GM21576 (cell line): ENCODE data around the gene CYB561D1.
"Not testable (repeated sequence)": the region's sequence is repeated elsewhere in the genome, so short reads cannot be mapped to it uniquely, and the experiment has no call there.

Experiments
- ATAC-seq: cut with Tn5 transposase; IDR thresholded peaks from one replicate; pipeline ENCODE4 v1.9.1; 2021; ENCODE audit warnings: mild to moderate bottlenecking, moderate library complexity; ENCODE audit not compliant: unreplicated experiment

The CYB561D1 gene, protein sequence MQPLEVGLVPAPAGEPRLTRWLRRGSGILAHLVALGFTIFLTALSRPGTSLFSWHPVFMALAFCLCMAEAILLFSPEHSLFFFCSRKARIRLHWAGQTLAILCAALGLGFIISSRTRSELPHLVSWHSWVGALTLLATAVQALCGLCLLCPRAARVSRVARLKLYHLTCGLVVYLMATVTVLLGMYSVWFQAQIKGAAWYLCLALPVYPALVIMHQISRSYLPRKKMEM

DNA sequence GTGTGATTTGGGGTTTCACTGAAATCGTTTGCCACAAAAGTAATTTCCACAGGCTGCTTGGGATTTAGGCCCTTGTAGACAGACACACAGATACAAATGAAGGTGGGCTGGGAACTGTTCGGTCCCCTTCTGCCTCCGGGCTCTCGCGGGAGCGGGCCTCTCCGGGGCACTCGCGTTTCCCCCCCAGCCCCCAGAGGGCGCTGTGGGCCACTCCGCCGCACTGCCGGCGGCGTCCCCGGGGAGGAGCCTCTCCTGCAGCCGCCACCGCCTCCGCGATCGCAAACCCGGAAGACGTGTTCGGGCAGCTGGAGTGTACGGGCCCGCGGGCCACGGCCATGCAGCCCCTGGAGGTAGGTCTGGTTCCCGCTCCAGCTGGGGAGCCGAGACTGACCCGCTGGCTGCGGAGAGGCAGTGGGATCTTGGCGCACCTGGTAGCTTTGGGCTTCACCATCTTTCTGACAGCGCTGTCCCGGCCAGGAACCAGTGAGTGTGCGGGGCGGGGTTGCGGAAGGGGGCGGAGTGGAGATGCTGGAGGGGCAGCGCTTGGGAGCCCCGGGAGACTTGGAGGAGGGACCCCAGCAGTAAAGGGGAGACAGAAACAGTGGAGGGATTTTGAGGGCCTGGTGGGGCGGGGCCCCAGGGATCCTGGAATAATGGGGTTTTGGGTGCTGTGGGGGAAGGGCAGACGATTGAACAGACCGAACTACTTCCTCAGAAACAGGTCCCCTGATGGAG, at the start of gene CYB561D1:
Gene CYB561D1 (plus strand): TSS at position 290 of the 735 bp plus-strand sequence. CDS start 46 bp downstream, at position 336.
- peak; percentile 86 for ATAC-seq

DNA sequence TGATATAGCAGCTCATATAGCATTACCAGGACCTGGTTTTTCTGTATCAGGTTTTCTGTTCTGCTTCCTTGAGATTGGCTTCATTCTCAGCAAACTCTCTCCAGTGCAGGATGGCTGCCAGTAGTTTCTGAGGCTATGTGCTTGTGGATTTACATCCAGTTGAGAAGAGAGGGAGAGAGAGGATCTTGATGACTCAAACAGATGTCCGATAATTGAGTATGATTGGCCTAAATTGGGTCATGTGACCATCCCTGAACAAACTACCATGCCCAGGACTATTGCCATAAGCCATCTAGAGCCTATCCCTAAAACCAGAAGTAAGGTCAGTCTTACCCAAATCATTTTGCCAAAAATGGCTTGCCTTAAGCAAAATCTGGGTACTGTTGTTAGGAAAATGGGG, 49.5 kb upstream of the CYB561D1 start:
- no peak for ATAC-seq

DNA sequence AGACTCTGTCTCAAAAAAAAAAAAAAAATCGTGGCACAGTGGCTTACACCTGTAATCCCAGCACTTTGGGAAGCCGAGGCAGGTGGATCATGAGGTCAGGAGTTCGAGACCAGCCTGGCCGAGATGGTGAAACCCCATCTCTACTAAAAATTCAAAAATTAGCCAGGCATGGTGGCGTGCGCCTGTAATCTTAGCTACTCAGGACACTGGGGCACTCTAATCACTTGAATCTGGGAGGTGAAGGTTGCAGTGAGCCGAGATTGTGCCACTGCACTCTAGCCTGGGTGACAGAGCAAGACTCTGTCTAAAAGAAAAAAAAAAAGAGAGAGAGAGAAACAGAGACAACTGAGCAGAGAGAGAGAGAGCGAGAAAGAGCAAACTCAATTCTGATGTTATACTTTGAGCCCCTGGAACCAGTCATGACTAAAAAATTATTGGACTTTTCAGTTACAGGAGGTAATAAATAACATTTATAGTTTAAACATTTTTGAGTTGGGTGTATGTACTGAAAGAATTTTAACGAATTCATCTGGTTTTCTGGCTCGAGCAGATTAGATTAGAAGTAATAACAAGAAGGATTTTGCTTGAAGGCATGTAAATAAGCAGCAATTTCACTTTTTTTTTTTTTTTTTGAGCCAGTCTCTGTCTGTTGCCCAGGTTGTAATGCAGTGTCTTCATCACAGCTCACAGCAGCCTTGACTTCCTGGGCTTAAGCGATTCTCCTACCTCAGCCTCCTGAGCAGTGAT, 47.8 kb upstream of the CYB561D1 start:
- not testable (repeated sequence) for ATAC-seq

DNA sequence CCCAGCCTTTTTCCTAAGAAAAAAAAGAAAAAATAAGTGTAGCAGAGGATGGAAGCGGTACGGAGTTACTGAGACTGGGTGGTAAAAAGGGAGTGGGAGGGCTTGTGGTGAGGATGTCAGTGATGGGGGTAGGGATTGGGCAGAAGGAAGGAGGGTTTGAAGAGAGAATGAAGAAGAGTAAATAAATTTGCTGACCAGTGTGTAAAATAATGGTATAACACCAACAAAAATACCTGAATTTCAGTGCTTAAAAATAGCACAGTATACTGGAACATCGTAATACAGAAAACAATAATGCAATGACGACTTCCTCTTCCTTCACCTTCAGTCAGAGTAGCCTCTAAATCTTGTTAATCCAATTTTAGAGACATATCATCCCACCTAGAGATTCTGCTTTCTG, 46.4 kb upstream of the CYB561D1 start:
- no peak for ATAC-seq

DNA sequence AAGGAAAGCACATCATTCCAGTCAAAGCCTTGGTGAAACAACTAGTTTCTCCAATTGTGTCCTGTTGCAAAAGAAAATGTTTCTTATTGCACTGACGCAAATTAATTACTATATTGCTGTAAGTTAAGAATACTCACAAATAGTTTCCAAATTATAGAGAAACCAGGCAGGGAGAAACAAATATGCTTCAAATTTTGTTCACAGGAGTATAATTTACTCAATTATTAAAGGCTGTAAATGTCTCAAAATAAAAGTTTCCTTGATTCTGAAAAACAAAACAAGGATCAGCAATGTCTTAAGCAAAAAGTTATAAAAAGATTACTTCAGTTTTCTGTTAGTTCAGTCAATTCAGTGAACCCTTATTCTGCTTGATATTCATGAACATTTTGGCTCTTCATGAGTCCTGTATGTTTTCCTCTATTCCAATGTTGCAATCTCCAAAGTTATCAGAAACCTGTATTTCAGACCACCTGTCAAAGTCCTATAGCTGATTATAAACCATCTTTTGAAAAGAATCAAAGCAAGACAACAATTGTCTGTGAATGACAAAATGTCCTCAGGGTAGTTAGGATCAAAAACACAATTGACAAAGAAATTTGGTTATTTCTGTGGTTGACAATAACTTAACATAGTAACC, 39.3 kb upstream of the CYB561D1 start:
- no peak for ATAC-seq

DNA sequence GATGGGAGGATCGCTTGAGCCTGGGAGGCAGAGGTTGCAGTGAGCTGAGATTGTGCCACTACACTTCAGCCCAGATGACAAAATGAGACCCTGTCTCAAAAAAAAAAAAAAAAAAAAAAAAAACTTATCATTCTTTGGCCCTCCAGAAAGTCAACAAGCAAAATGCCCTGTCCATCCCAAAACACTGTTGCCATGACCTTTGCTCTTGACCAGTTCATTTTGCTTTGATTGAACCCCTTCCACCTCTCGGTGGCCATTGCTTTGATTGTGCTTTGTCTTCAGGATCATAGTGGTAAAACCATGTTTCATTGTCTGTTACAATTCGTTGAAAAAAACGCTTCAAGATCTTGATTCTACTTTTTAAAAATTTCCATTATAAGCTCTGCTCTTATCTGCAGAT, 36.1 kb upstream of the CYB561D1 start:
- ATAC-seq, result no peak

DNA sequence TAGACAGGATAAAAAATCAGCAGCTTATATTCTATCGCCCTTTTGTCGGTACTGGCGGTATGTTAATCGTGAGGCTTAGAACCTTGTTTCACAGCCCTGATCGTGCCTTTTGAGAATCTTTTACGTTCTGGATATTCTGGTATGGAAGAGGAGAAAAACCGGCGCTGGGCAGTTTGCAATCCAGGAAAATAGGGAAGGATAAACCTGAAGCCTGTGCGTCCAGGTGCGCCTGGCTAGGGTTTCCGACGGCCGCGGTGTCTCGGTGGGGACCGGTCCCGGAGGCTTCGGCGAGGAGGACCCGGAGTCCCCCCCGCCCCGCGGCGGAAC, 27.8 kb upstream of the CYB561D1 start:
- no peak for ATAC-seq

DNA sequence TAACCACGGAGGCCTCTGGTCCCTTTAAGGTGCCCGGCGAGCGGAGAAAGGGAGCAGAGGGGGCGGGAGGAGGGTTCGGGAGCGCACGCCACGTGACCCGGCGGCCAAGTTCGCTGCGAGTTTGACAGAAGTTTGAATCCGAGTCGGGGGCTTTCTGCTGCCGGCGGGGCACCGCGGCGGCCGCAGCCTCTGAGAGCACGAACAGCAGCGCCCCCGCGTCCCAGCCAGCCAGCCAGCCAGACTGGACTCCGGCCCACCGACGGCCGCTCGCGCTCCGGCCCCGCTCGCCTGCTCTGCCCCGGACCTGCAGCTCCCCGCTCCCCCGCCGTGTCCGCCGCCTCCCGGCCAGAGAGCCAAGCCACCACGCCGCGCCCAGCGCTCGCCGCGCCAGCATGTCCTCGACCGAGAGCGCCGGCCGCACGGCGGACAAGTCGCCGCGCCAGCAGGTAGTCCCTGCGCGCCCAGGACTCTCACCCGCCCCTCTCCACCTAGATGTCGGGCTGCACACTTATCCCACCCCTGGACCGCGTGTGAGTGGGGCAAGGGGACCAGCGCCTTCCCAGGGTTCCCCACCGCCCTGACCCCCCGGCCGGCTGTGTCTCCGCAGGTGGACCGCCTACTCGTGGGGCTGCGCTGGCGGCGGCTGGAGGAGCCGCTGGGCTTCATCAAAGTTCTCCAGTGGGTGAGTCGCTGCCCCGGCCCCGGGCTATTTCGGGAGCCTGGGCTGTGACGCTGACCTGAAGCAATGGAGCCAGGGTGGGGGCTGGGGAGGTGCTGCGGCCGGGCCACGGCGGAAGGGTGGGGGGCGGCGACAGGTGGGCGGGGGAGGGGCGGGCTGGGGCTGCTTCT, 27.2 kb upstream of the CYB561D1 start, which contains the start of gene SYPL2:
Gene SYPL2 (plus strand): TSS at position 95 of the 849 bp plus-strand sequence. CDS start 298 bp downstream, at position 393.
- no peak for ATAC-seq

DNA sequence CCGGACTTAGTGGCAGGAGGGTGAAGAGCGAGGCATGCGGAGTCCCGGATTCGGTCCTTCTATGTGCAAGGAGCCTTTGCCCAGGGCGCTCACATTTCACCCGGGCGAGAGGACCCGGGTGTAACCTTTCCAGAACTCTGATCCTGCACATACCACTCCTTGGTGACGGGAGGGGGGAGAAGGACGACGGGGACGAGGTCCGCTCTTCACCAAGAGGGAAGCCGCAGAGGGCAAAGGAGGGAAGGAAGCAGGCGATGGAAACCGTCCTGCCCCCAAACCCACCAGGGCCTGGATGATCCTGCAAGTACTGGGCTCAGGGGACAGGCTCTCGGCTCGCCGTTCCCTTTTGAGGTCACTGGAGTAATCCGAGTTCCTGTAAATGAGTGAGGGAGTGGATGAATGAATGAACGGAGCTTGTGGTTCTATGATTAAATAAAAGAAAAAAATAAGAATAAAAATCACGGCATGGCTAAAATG, 26.6 kb upstream of the CYB561D1 start:
- ATAC-seq, result no peak

DNA sequence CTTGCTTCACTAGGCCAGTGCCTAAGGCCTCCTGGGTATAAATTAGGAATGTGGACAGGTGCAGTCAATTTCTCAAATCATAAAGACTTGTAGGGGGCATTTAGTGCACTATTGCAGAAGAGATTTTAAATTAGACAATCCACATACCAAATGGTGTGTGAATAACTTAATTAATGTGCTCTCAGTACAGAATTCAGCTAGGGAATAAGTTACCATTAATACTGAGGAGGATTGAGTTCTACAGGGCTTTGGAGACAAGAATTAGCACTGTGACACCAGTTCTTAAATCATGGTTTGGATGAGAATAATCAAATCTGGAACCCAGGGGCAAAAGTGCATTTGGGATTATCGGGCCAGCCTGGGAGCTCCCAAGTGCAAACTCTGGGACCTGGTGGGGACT, 25.8 kb upstream of the CYB561D1 start:
- ATAC-seq, result no peak

DNA sequence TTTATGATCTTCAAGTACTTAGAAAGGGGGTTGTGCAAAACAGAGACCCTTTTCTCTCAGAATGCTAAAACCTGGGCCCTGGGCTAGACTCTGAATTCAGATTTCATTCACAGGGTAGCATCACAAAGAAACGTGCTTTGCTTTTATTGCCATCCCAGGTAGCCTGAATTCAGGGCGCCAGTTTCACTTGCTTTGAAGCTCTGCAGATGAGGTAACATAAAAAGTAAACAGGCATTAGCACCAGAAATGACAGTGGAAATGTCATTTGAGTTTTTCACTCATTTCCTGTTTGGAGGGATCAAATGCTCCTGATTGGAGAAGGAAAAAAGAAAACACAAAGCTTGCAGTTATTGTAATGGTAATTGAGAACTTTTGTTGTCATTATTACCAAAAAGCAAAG, 25.0 kb upstream of the CYB561D1 start:
- ATAC-seq, result no peak

DNA sequence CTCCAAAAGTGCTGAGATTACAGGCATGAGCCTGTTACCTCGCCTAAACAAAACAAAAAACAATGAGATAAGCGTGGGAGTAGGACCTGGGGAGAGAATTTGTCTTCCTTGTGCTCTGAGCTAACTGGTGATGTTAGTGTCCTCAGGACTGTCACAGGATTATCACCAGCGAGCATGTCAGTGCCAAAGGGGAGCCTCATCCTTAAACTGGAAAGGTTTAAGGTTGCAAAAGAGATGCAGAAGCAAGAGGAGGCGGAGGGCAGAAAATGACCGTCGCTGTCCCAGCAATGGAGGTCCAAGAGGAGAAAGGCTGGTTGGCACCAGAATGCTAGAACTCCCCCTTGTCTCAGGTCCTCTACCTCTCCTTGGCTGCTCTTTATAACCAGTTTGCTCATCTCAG, 23.6 kb upstream of the CYB561D1 start:
- ATAC-seq, result no peak

DNA sequence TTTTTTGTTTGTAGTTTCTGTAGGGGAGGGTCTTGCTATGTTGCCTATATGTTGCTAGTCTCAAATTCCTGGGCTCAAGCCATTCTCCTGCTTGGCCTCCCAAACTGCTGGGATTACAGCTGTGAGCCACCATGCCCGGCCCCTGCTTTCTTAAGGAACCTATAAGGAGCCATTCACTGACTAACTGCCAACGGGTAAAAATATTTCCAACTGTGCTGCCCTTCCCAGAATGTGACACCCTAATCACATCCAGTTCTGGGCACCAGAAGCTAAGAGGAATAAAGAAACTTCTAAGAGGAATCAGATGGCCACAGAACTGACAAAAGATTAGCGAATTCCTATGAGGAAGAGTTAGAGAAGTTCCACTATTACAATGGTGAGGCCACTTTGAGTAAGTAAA, 21.1 kb upstream of the CYB561D1 start:
- no peak for ATAC-seq

DNA sequence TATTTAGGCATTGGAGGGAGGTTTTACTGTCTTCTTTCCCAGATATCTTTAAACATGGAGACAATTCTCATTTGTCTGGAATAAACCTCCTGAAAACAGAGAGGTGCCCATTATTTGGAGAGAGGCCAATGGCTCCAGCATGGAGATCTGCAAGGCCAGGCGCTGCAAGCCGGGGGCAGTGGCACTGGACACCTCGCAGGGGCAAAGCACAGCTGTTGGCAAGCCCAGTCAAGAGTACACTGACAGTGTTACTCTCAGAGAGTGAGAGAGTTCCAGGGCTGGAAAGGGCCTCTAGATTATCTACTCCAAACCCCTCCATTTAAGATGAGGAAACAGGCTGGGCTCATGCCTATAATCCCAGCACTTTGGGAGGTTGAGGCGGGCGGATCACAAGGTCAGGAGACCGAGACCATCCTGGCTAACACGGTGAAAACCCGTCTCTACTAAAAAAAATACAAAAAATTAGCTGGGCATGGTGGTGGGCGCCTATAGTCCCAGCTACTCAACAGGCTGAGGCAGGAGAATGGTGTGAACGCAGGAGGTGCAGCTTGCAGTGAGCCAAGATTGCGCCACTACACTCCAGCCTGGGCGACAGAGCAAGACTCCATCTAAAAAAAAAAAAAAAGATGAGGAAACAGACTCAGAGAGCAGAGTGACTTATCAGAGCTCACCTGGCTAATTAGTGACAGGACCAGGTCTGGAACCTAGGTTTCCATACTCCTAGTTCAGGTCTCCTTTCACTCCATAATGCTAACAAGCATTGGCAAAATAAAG, 20.4 kb upstream of the CYB561D1 start:
- ATAC-seq, result not testable (repeated sequence)

DNA sequence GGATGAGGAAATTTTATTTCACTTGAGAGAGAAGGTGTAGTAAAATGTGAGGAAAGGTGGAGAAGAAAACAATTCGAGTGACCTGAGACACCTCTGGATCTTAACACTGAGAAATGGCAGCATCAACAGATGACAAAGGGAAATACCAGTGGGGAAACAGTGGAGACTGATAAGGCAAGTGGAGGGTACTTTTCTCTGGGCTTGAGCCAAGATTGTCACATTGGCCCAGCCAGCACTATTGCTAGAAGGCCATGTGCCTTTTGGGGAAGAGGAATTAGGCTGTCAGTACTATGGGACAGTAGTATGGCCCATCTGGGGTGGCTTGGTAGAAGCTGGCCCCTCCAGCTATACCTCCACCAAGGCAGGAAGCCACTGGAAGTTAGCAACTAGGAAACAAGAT, 19.2 kb upstream of the CYB561D1 start:
- no peak for ATAC-seq

DNA sequence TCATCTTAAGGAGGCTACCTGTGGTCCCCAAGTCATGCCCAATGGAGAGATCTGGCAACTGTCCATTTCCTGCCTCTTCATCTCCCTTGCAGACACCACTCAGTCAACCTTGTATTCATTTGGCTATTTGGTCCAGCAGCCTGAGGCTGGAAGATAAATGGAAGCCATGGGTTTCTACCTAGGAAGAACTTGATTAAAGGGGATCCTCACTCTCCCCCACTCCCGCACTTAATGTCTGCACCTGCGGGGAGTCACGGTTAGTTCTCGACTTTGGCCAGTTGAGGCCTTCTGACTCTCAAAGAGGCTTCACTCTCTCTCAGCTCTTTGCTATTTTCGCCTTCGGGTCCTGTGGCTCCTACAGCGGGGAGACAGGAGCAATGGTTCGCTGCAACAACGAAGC, 18.6 kb upstream of the CYB561D1 start:
- ATAC-seq, result no peak

DNA sequence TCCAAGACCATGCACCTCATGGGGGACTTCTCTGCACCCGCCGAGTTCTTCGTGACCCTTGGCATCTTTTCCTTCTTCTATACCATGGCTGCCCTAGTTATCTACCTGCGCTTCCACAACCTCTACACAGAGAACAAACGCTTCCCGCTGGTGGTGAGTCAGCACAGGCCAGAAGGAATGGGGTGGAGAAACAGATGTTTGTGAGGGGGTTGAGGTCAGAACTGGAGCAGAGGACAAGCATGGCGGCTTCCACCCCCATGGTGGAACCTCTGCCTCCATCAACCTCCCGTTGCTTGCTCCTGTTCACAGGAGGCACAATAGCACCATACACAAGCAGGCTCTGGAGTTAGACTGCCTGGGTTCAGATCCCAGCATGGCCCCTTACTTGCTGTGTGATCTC, 17.1 kb upstream of the CYB561D1 start:
- ATAC-seq, result no peak

DNA sequence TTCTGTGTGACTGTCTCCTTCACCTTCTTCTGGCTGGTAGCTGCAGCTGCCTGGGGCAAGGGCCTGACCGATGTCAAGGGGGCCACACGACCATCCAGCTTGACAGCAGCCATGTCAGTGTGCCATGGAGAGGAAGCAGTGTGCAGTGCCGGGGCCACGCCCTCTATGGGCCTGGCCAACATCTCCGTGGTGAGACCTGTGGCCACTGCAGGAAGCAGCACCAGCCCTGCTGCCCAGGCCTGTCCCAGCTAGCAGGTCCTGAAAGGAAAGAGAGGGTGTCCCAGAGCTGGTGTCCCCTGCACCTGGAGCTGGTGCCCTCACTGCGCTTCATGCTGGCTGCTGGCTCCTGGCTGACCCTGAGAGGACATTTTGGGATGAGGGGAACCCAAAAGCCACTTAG, 16.1 kb upstream of the CYB561D1 start:
- no peak for ATAC-seq

DNA sequence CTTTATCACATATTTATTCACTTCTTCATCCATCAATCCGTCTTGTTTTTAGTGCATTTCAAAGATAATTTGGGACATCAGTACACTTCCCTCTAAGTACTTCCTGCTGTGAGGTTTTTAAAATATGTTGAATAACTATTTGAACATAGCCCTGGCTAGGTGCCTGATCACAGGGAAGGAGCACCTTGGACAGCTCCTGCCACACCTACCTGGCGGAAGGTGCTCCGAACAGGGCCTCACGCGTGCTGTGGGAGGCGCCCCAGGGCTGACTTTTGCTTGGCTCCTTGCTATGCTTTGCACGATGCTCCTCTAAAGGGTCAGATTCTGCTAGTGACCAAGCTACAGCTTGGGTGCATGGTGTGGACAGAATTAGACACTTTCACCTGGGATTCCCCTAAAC, 15.1 kb upstream of the CYB561D1 start:
- ATAC-seq, result no peak

DNA sequence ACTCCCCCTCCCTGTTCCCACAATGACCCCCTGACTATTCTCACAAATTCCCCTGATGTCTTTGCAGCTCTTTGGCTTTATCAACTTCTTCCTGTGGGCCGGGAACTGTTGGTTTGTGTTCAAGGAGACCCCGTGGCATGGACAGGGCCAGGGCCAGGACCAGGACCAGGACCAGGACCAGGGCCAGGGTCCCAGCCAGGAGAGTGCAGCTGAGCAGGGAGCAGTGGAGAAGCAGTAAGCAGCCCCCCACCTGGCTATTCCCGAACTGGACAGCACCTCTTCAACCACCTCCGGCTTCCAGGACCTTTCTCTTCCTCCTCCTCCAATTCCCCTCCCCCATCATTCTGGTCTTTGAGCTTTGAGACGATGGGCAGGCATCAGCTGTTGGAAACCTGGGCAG, 14.6 kb upstream of the CYB561D1 start:
- ATAC-seq, result no peak
